Measurements from ENCODE around the gene COL11A1. TPM values are rescaled to one million over a fixed set of nuclear protein-coding genes. Genes with fewer than 3 reads are reported as not detected.

Gene COL11A1
- total RNA-seq = 1.8 and 14.2 TPM in 2 replicates

GRCh38 chr1:103108376-103109150 lies at the start of gene COL11A1:
Gene COL11A1 (minus strand): TSS chr1:103108522. CDS start chr1:103108178, 344 bp downstream.

Measured in mesangial cell (primary cell).